CD4-positive, CD25-positive, alpha-beta regulatory T cell (primary cell): ENCODE results near the gene RPL31. TPM values are rescaled to one million over a fixed set of nuclear protein-coding genes. Genes with fewer than 3 reads are reported as not detected.
"Not testable (repeated sequence)": the region's sequence is repeated elsewhere in the genome, so short reads cannot be mapped to it uniquely, and the experiment has no call there.

Source experiments
- ATAC-seq, 2 donors: fragments of 150-1000 bp; cut with Tn5 transposase; one replicate each; pipeline ENCODE4 v1.10.0; 2021; ENCODE audit warnings: low read depth in 2 of 2, moderate number of reproducible peaks in 2 of 2, moderate library complexity in 1 of 2
- DNase-seq, 3 donors: peaks; one replicate each; pipeline versions ENCODE4 v3.0.0 to v3.0.0-alpha.2; 2012 to 2022; ENCODE audit warnings: mixed read lengths in 1 of 3
- H3K27ac ChIP-seq: one replicate; pipeline ENCODE4 v1.7.0; 2013; ENCODE audit warnings: mild to moderate bottlenecking, low read length; ENCODE audit not compliant: insufficient read depth, poor library complexity, severe bottlenecking
- H3K27me3 ChIP-seq: one replicate; pipeline ENCODE4 v1.7.0; 2013; ENCODE audit warnings: low read length; ENCODE audit not compliant: control insufficient read depth, insufficient read depth
- H3K36me3 ChIP-seq: one replicate; pipeline ENCODE4 v1.7.0; 2013; ENCODE audit warnings: mild to moderate bottlenecking, low read length, moderate library complexity; ENCODE audit not compliant: control insufficient read depth, insufficient read depth
- H3K4me1 ChIP-seq: 2 replicates; pipeline ENCODE4 v1.7.0; 2013; ENCODE audit warnings: mild to moderate bottlenecking, low read length; ENCODE audit not compliant: insufficient read depth, control insufficient read depth, poor library complexity, severe bottlenecking
- H3K4me3 ChIP-seq: one replicate; pipeline ENCODE4 v1.7.0; 2013; ENCODE audit warnings: low read depth, mild to moderate bottlenecking, low read length, moderate library complexity
- H3K9me3 ChIP-seq, 2 experiments: 1 replicate in 1 of 2; 2 replicates in 1 of 2; pipeline ENCODE4 v1.7.0; 2013; ENCODE audit warnings: low read length in 2 of 2, mild to moderate bottlenecking in 1 of 2, moderate library complexity in 1 of 2; ENCODE audit not compliant: control insufficient read depth in 2 of 2
- H3K27ac Mint-ChIP-seq, 3 donors: one replicate each; pipeline ENCODE4 v1.8.0; 2020 to 2022; ENCODE audit warnings: mild to moderate bottlenecking in 3 of 3, mixed read lengths in 3 of 3, moderate library complexity in 2 of 3
- H3K27me3 Mint-ChIP-seq: one replicate; pipeline ENCODE4 v1.8.0; 2022; ENCODE audit warnings: mild to moderate bottlenecking, mixed read lengths
- H3K36me3 Mint-ChIP-seq: one replicate; pipeline ENCODE4 v1.8.0; 2020; ENCODE audit warnings: mixed read lengths
- H3K4me1 Mint-ChIP-seq, 4 donors: one replicate each; pipeline ENCODE4 v1.8.0; 2020 to 2022; ENCODE audit warnings: mixed read lengths in 4 of 4, mild to moderate bottlenecking in 1 of 4
- H3K4me3 Mint-ChIP-seq, 4 donors: one replicate each; pipeline ENCODE4 v1.8.0; 2020 to 2022; ENCODE audit warnings: mild to moderate bottlenecking in 4 of 4, mixed read lengths in 4 of 4, moderate library complexity in 3 of 4
- H3K9me3 Mint-ChIP-seq, 7 donors: one replicate each; pipeline ENCODE4 v1.8.0; 2020 to 2022; ENCODE audit warnings: mixed read lengths in 7 of 7, mild to moderate bottlenecking in 3 of 7, moderate library complexity in 2 of 7
- polyA plus RNA-seq, 4 donors: library from polyadenylated mRNA; unstranded; fragments of 300-500 nt; fragmentation: Illumina TruSeq; gene quantifications; one replicate each; pipeline ENCODE4 v1.2.3, GENCODE V29; 2021
- total RNA-seq: library from RNA; stranded (reverse); gene quantifications from one replicate; pipeline ENCODE4 v1.2.3, GENCODE V29; 2022

Gene RPL31
- total and polyA plus RNA-seq, 5 donors from 2014 or later, result 1,403 to 6,850 (median 4,481) TPM

- H3K9me3 ChIP-seq, result no peaks in the 10 kb centered on the region
- Mint-ChIP-seq H3K36me3 (peaks cover 5% of the 10 kb centered on the region), H3K4me1 (no peaks in the 10 kb centered on the region), H3K27ac (no peak overlapping the region), H3K4me3 (no peak overlapping the region), H3K9me3 (no peaks in the 10 kb centered on the region), H3K27me3 (no peaks in the 10 kb centered on the region)
- no peak for DNase-seq
- no peak overlapping the region for H3K27ac ChIP-seq
- H3K36me3 ChIP-seq, result no peaks in the 10 kb centered on the region
- no peak overlapping the region for H3K4me3 ChIP-seq
- no peak for ATAC-seq
- no peaks in the 10 kb centered on the region for H3K4me1 ChIP-seq
- H3K27me3 ChIP-seq, result no peaks in the 10 kb centered on the region
Measured at GRCh38 chr2:101047075-101047766, 45.1 kb downstream of the RPL31 start.

- Histone ChIP-seq H3K4me1 (no peaks in the 10 kb centered on the region), H3K27ac (no peak overlapping the region), H3K27me3 (no peaks in the 10 kb centered on the region), H3K9me3 (no peaks in the 10 kb centered on the region), H3K36me3 (no peaks in the 10 kb centered on the region), H3K4me3 (no peak overlapping the region)
- H3K27me3 Mint-ChIP-seq, result no peaks in the 10 kb centered on the region
- ATAC-seq, result no peak
- peaks cover 5% of the 10 kb centered on the region for H3K36me3 Mint-ChIP-seq
- H3K4me3 Mint-ChIP-seq, result no peak overlapping the region
- no peaks in the 10 kb centered on the region for H3K9me3 Mint-ChIP-seq
- no peaks in the 10 kb centered on the region for H3K4me1 Mint-ChIP-seq
- H3K27ac Mint-ChIP-seq, result no peak overlapping the region
- no peak for DNase-seq
Measured at GRCh38 chr2:101047774-101048173, 45.7 kb downstream of the RPL31 start.

DNA sequence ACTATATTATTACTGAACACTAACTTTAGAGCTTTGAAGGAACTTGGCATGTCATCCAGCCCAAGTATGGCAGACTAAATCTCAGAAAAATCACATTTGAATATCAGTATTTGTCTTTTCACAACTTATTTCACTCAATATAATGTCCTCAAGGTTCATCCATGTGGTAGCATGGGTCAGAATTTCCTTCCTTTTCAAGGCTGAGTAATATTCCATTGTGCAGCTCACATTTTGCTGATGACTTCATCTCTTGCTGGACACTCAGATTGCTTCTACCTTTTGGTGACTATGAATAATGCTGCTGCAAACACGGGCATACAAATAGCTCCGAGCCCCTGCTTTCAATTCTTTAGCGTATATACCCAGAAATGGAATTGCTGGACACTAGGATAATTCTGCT is 46.7 kb downstream of the RPL31 start:
- DNase-seq (no peak), ATAC-seq (no peak)
- H3K9me3 Mint-ChIP-seq, result no peaks in the 10 kb centered on the region
- peaks cover 5% of the 10 kb centered on the region for H3K36me3 Mint-ChIP-seq
- H3K36me3 ChIP-seq, result no peaks in the 10 kb centered on the region
- H3K27ac Mint-ChIP-seq, result no peak overlapping the region
- H3K4me3 ChIP-seq, result no peak overlapping the region
- H3K27ac ChIP-seq, result no peak overlapping the region
- H3K27me3 ChIP-seq, result no peaks in the 10 kb centered on the region
- H3K4me3 Mint-ChIP-seq, result no peak overlapping the region
- no peaks in the 10 kb centered on the region for H3K4me1 Mint-ChIP-seq
- H3K9me3 ChIP-seq, result no peaks in the 10 kb centered on the region
- H3K4me1 ChIP-seq, result no peaks in the 10 kb centered on the region
- no peaks in the 10 kb centered on the region for H3K27me3 Mint-ChIP-seq

DNA sequence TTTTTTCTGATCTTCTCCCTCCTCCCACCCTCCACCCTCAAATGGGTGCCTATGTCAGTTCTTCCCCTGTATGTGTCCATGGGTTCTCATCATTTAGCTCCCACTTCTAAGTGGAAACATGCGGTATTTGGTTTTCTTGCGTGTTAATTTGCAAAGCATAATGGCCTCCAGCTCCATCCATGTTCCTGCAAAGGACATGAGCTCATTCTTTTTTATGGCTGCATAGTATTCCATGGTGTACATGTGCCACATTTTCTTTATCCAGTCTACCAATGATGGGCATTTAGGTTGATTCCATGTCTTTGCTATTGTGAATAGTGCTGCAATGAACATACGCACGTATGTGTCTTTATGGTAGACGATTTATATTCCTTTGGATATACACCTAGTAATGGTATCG is 48.8 kb downstream of the RPL31 start:
- H3K4me3 Mint-ChIP-seq, DNase-seq, H3K36me3 ChIP-seq, H3K4me1 Mint-ChIP-seq, H3K27me3 ChIP-seq, H3K27ac ChIP-seq, ATAC-seq, H3K27ac Mint-ChIP-seq, H3K9me3 Mint-ChIP-seq, H3K4me1 ChIP-seq, H3K9me3 ChIP-seq, H3K4me3 ChIP-seq, H3K36me3 Mint-ChIP-seq, H3K27me3 Mint-ChIP-seq: not testable (repeated sequence)

DNA sequence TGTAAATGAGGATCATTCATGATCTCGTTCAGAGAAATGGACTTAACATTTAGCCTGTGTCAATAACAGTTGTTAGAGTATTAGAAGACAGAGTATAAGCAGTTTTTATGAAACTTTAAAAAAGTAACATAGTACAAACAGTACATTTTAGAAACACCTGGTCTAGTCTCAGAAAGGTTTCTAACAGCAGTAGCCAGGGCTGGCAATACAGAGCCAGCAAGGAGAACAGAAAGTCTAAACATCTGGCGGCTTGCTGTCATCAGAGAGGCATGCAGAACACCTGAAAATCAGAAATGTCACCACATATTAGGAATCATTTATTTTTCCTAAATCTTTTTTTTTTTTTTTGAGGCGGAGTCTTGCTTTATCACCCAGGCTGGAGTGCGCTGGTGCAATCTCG is 50.1 kb downstream of the RPL31 start:
- no peak overlapping the region for H3K27ac Mint-ChIP-seq
- no peaks in the 10 kb centered on the region for H3K9me3 Mint-ChIP-seq

DNA sequence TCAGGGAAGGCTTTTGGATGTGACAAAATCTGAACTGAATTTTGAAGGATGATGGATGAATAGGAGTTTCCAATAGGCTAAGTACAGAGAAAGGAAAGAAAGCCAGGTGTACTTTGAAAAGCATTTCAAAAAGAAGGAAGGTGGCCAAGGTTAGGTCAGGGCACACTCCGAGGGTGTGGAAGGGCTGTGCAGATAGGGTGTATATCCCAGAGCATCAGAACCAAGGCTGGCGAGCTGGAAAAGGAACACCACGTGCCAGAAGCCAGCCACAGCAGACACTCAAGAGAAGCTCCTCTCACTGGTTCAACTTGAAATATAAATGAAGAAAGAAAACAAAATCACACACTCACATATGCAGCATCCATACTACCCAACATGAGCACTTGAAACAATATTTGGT is 51.0 kb downstream of the RPL31 start:
- Histone ChIP-seq H3K27me3 (no peaks in the 10 kb centered on the region), H3K4me1 (no peaks in the 10 kb centered on the region), H3K9me3 (no peaks in the 10 kb centered on the region), H3K4me3 (no peak overlapping the region), H3K36me3 (no peaks in the 10 kb centered on the region), H3K27ac (no peak overlapping the region)
- no peak overlapping the region for H3K4me3 Mint-ChIP-seq
- no peaks in the 10 kb centered on the region for H3K27me3 Mint-ChIP-seq
- H3K36me3 Mint-ChIP-seq, result peaks cover 5% of the 10 kb centered on the region
- H3K27ac Mint-ChIP-seq, result no peak overlapping the region
- ATAC-seq, result no peak
- no peaks in the 10 kb centered on the region for H3K4me1 Mint-ChIP-seq
- DNase-seq, result no peak
- no peaks in the 10 kb centered on the region for H3K9me3 Mint-ChIP-seq

More for the DNA sequence above, 50.1 kb downstream of the RPL31 start:
- H3K36me3 Mint-ChIP-seq, result peaks cover 5% of the 10 kb centered on the region
- H3K27ac ChIP-seq, result no peak overlapping the region
- H3K36me3 ChIP-seq, result no peaks in the 10 kb centered on the region
- no peaks in the 10 kb centered on the region for H3K4me1 ChIP-seq
- no peaks in the 10 kb centered on the region for H3K27me3 Mint-ChIP-seq
- H3K27me3 ChIP-seq, result no peaks in the 10 kb centered on the region
- no peaks in the 10 kb centered on the region for H3K4me1 Mint-ChIP-seq
- no peak overlapping the region for H3K4me3 ChIP-seq
- DNase-seq (no peak), ATAC-seq (no peak)
- H3K4me3 Mint-ChIP-seq, result no peak overlapping the region
- no peaks in the 10 kb centered on the region for H3K9me3 ChIP-seq

Other genes with a start within 250 kb of the RPL31 start
- gene NPAS2, start 182.2 kb upstream of the RPL31 start, total RNA-seq, result 0.54 TPM
- under 1 TPM in 3 of 4 donors, not detected in 1; 0.22 to 0.72 (median 0.53) TPM for gene NPAS2, start 182.2 kb upstream of the RPL31 start, polyA plus RNA-seq
- gene TBC1D8, start 149.1 kb downstream of the RPL31 start, total RNA-seq, result 1.0 TPM
- gene TBC1D8, start 149.1 kb downstream of the RPL31 start, polyA plus RNA-seq, result 1 to 10 TPM in 1 of 4 donors, under 1 TPM in 3; 0.48 to 1.1 (median 0.73) TPM